NCI-H2227 (cell line): Measurements from ENCODE around the gene PAX9.
"Not testable (repeated sequence)": the region's sequence is repeated elsewhere in the genome, so short reads cannot be mapped to it uniquely, and the experiment has no call there.

Experiments used
- DNase-seq: peaks from one replicate; lab custom pipeline; 2025; ENCODE audit not compliant: unreplicated experiment; lab: John Stamatoyannopoulos, UW

The PAX9 gene

DNA sequence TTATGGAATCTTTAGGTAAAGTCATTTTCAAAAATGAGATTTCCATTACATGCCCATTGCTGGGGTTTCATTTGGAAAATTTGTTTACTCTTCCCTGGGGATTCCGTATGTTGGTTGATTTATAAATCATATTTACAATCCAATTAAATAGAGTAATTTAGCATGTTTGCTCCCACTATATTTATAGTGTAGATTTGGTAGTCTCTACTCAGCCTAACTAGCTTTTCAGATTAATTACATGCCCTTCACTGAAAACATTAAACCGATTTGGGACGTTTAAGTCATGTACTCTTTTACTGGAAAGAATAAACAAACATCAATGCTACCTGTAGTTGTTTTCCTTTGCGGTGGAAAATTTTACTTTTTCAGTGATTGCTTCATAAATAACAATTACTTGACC, 10.4 kb downstream of the PAX9 start:
- no peak for DNase-seq

DNA sequence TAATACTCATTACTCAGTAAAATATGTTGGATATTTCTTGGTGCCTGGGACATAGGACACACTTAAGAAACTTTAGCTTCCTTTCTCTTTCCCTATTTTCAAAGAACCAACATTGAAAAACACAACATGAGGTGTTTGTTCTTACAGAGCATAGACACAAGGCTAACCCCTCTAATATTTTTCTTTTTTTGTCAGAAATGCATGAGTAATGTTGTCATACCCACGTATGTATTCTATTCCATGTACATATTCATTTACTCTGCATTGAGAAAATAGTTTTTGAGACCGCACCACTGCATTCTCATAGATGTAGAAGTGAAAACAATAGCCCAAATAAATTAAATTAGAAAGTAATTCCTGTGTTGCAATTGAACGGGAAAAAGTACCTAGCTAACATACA, 13.0 kb downstream of the PAX9 start:
- DNase-seq: no peak

DNA sequence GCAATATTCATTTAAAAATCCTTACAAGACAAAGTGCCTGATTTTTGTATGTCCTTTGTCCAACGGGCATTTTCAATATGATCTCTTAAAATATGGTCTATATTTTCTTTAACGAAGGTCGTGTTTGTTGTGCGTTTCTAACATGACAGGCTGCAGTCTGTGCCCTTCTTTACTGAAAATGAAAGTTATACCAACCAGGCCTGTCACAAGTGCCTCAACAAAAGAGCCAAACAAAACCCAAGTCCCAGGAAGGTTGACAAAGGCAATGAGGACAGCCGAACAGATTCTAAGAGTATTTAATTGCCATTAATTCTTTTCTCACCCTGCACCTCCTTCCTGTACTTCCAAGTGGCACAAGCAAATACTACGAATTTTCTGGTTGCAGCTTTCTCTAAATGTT, 13.9 kb downstream of the PAX9 start:
- DNase-seq: no peak

DNA sequence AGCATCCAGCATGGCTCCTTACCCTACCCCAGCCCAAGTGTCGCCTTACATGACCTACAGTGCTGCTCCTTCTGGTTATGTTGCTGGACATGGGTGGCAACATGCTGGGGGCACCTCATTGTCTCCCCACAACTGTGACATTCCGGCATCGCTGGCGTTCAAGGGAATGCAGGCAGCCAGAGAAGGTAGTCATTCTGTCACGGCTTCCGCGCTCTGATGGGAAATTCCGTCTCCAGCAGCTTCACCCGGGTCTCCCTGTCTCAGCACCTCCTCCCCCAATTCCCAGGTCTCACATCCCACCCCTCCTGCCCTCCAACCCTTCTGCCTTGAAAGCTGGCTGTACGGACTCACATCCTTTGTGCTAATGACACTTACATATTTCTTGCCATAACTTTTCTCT, 14.6 kb downstream of the PAX9 start:
- DNase-seq: no peak

DNA sequence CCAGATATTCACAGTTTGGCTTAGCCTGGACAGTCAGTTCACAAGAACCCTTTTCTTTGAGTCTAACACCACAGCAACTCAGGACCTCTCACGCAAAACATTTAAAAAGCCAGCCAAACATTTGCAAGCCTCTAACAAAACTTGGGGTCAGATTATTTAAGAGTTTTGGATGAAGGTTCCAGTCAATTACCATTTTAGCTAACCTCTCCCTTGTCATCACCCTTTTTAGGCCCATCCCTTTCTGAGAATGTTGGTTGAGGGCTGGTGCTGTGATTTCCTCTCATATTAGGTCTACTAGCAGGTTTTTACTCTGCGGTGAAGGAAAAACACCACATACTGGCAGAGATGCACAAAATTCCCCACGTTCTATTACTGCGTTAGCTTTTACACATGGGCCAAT, 20.7 kb downstream of the PAX9 start:
- DNase-seq: no peak

DNA sequence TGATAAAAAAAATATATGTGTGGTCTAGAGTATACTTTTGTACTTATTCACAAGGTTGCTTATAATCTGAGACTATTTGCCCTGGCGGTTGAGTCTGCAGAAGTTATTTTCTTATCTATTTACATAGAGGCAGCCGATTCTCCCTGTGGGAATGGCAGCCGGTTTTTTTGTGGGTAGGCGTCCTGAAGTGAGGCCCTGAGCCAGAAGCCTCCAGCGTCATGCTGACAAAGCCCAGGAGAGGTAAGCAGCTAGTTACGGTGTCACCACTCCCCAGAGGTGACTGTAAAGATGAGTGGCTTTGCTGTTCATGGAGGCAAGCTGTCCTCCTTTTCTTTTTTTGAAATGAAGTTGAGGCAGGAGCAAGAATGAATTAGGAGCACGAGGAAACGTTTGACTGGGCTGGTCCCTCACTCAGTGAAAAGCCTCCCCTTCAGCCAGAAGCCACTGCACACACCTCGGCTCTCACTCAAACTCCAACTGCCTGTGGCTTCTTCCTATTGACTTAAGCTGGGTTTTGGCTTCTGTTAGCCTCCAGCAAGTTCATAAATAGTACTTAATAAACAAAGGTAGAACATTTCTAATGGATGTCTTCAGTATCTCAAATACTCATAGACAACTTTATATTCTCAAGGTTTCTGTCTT, 21.5 kb downstream of the PAX9 start:
- DNase-seq: no peak

DNA sequence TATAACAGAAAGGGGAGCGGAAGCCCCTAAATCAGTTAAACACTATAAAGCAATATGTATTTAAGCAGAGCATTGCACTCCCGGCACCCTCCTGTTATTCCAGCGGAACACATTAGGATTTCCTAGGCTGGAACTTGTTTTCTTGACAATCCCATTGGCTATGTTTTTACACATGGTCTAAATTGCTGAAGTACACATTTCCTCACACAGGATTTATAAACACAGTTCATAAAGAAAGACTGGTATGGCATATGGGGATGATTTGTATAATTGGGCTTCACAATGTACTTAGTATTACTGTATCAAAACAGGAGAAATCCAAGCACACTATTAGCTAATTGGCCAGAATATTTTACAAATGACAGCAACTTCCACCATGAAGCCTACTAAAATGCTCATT, 23.3 kb downstream of the PAX9 start:
- no peak for DNase-seq

DNA sequence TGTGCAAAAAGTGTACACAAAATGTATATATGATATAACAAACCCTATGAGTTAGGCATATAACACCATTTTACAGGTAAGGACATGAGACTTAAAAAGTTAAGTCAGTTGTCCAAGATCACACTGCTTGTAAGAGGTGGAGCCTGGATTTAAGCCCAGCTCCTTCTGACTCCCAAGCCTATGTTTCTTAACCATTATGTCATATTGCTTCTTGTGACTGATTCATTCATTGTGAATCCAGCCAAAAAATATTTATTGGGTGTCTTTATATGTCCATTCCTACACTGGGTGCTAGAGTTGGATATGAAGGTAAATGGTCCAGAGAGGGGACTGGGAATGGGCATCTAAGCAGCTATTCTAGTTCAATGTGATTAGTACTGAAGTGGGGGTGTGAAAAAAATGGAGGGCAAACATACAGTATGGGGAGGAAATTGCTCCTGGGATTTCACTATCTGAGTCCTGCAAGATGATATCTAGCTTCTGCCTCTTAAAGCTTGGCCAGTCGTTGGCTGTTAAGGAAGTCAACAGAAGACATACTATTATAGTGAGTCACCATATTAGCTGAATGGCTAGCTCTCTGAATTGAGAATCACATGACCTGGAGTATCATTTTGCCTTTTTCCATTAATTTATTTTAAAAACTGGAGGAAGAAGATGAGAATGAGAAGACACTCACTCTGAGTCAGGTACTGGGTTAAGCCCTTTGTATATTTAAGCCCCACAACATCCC, 28.8 kb downstream of the PAX9 start:
- DNase-seq: no peak

DNA sequence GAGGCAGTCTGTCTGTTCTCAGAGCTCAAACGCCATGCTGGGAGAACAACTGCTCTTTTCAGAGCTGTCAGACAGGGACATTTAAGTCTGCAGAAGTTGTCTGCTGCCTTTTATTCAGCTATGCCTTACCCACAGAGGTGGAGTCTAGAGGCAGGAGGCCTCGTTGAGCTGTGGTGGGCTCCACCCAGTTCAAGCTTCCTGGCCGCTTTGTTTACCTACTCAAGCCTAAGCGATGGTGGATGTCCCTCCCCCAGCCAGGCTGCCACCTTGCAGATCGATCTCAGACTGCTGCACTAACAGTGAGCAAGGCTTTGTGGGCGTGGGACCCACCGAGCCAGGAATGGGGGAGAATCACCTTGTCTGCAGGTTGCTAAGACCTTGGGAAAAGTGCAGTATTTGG, 37.8 kb downstream of the PAX9 start:
- DNase-seq: not testable (repeated sequence)

DNA sequence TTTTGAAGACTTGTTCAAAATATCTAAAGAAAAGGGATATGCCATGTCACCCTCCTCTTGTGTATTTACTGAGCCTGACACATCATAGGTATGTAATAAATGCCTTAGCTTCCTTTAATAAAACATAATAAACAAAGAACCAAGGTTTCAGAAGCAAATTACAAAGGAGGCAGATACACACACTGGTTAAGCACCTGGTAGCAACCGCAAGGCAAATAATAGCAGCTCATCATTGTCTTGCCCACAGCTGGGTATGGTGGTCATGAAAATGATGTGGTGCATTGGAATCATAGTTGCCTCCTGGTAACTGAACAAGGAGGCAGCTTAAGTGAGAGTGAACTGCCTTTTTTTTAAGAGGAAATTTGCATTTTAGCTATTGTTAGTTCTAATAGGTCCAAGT, 39.0 kb downstream of the PAX9 start:
- DNase-seq: no peak

DNA sequence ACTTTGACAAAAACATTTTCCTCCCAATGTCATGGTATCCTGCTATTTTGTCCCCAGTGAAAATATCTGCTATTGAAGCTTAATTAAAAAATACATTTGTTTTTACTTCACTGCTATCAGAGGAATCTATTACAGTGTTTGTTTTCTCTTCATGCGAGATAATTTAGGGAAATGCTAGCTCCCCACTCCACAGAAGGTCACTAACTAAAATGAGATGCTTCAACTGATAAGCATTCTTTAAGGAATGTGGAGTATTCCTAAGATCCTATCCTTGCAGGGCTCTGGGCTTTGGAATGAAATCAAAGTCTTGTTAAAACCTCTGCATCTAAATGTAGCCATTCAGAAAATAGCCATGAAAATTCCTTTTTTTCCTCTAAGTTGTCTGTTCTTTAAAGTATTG, 39.5 kb downstream of the PAX9 start:
- DNase-seq: no peak

DNA sequence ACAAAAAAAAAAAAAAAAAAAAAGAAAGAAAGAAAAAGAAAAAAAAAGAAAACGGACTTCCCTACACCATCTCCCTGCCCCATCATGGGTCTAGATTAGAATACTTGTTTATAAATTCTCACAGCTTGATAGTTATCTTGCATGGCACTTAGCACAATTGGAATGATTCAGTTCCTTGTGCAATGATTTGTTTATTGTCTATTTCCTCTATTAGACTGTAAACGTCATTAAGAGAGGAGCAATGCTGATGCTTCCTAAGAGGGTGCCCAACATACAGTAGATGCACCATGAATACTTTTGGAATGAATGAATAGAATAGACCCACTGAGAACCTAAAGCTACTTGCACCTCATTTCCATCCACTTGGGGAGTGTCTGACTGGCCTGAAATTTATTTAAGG, 40.8 kb downstream of the PAX9 start:
- DNase-seq: no peak

DNA sequence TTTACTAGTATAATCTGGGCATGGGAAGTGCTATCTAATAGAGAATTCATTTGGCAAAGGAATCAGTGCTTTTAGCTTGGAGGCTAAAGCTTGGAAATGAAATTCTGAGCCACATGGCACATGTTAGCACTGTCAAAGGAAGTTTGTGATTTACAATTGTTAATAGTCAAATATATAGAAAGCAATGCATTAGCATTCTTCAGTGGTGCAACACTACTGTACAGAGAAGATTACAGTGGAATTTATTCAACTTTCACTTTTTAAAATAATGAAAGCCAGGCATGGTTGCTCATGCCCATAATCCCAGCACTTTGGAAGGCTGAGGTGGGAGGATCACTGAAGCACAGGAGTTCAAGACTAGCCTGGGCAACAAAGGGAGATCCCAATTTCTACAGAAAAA, 45.9 kb downstream of the PAX9 start:
- DNase-seq: no peak

DNA sequence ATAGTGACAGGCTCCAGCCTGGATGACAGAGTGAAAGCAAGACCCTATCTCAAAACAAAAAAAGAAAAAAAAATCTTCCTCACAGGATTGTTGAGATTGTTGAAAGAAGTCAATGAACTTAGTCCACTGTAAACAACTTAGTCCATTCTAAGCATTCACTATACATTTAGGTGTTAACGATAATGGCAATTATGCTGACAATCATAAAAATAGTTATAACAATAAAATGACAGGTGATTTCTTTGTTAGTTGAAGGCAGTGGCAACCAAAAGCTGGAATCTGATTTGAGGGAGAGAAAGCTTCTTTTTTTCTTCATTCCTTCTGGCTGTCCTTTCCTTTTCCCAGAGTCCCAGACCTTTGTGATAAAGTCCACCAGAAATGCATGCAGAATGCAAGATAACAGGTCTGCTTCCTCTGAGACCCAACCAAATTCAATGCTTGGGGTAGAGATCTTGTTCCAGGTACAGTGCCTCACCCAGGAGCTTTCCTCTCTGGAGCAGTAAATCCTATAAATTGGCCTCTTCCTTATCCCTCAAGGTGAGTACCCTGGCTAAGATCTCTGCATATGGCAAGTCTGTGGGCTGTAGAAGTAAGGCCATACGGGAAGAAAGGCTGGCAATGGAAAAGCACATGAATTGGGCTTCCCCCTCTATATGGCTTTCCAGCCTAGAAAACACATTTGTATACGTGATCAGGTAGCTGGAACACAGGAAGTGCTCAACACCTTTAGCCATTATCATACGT, 52.5 kb downstream of the PAX9 start:
- DNase-seq: no peak

DNA sequence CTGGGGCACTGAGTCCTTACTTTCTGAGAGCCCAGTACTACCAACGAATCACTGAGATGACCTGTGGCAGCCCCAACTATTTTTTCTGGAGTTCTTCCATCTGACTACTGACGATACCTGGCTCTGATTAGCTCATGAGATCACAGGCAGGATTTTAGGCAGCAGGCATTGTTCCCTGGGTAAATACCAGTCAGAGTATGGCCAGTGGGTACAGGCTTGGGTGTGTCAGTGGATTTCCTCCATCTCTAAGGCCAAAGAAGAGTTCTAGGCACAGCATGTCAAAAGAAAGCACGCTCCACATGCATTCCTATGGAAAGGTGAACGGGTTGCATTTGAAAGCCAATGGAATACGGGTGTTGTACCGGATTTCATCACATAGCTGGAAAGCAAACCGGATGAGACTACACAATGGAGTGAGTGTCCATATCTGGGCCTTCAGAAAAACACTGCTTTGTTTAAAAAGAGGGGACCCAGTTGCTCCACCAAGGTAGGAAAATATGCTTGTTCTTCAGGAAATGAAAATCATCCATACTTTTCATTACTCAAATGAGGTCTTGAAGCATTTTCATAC, 55.0 kb downstream of the PAX9 start:
- no peak for DNase-seq

DNA sequence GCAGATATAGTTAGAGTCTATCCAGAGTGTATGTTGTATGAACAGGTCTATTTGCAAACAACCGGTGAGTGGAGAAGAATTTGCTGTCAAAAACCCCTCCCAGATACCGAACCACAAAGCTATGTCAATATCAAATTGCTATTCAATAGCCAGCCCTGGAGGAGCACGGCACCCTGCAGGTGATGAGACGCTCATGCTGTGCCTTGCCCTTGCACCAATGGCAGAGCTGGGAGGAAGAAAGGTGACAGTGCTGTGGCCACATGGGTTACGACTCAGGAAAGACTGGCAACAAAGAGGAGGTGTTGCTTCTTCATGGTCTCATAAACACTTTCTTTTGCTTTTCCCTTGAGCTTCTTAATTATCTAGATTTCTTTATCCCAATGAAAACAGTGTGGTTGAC, 55.7 kb downstream of the PAX9 start:
- no peak for DNase-seq

DNA sequence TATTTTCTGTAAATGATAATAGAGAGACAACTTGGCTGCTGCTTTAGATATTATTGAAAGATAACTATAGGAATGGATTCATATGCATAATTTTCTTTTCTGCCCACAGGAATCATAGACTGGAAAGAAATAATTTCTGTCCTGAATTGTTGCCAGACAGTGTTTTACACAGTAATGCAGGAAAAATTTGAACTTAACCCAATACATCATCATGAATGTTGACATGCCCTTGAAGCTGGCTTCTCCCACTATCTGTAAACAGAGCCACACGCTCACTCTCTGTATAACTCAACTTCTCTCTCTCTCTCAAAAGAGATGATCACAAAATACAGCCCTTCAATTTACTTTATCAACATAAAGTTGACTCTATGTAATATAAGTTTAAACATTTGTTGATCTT, 56.6 kb downstream of the PAX9 start:
- no peak for DNase-seq

DNA sequence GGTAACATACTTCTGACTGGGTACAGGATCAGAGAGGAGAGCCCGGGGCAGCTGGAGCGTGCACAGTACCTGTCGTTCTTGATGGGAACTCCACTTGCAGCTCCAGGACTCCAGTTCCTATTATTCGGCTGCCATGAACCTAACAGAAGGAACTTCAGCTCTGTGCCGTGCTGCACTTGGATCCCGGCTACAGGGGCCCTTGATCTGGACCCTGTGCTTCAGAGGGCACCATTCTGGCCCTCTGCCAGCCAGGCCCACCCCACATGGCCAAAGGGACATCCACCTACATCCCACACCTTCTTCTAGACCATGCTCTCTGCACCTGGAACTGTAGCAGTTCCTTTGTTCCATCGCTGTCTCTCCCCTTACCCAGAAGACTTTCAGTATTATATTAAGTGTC, 58.2 kb downstream of the PAX9 start:
- DNase-seq: no peak

DNA sequence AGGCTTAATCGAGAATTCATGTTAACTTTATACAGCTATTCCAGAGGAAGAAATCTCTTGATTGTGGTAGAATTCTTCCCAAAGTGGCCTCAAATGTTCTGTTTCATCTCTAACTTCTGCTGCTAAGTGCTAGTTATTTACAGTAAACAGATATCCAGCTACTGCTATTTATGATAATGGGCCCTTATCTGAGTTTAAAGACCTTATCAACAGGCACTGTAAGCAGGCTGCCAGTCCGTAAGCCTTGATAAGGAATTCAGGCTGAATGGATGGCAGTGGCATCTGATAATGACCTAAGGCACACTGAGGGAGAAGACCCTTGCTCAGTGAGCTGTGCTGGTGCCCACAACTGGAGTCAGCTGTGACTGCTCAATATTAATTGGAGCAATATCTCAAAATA, 59.0 kb downstream of the PAX9 start:
- DNase-seq: no peak

DNA sequence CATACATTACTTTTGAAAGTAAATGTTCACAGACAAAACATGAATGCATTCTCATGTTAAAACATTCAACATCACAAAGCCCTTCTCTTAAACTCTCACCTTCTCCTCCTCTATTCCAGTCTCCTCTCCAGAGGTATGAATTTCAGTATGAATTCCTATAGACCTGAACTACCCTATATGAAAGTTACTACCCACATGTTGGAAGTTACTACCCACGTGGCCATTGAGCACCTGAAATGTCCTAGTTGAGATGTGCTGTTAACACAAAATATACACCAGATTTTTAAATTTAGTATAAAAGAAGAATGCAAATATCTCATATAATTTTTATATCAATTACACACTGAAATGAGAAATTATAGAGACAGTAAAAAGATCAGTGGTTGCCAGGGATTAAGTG, 60.2 kb downstream of the PAX9 start:
- no peak for DNase-seq

DNA sequence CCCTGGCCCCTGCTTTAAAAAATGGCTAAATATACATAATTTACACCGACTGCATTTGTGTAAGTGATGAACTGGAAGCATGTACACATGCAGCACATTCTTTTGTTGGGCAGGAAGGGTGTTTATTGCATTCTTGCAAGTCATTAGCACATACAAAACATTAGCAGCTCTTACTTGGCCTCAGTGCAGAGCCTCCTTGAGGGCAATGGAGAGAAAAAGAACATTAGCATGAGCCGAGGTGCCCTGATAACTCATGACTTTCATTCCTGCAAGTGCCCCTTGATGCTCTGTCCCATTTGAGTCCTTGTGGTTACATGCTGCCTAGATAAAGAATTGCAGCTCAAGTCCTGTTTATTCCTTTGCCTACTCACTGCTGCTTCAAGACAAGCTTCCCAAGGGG, 61.9 kb downstream of the PAX9 start:
- DNase-seq: no peak

DNA sequence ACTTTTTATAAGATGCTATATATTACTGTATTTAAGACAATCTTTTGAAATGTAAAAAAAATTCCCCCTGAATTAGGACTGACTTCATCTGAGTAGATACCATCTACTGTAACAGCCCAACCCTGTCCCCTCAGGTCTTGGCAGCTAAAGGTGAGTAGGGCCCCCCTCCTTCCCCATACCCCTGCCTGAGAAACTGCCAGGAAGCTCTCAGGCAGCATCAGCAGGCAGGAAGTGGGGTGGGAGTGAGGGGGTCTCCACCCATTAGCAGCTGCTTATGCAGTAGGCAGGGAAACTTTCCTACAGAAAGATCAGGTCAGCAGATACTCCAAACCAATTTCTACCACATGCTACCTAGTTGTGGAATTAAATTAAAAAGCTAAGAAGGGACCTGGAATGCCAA, 62.5 kb downstream of the PAX9 start:
- DNase-seq: no peak
